Breast epithelium (tissue), 3 donors: ENCODE data around the gene RASL10B.

ENCODE experiments used
- CTCF ChIP-seq, 3 donors: fragments of 450-650 bp; IDR thresholded peaks; one replicate each; pipeline ENCODE4 v1.5.1; 2016 to 2017; ENCODE audit warnings: antibody characterized with exemption in 3 of 3, mild to moderate bottlenecking in 3 of 3, moderate library complexity in 3 of 3
- POLR2A ChIP-seq: fragments of 450-650 bp; IDR thresholded peaks from one replicate; pipeline ENCODE4 v1.6.1; 2016; ENCODE audit warnings: antibody characterized with exemption, mild to moderate bottlenecking, moderate library complexity
- POLR2AphosphoS5 ChIP-seq, 3 donors: sonication (generic); formaldehyde crosslinking; IDR thresholded peaks; one replicate each; pipeline ENCODE4 v1.6.1; 2017; ENCODE audit warnings: antibody characterized with exemption in 3 of 3

GRCh38 chr17:35684055-35684802, 47.2 kb upstream of the RASL10B start:
- TF ChIP-seq CTCF (IDR thresholded peaks at IDR 0.05) (no peak), POLR2A (no peak), POLR2AphosphoS5 (IDR thresholded peaks at IDR 0.05) (no peak)
